HG02970 (cell line): ENCODE data around the gene COX5A.
A peak's percentile ranks its signal among the peaks of the same experiment; 100 is the strongest.

Experiments
- ATAC-seq: cut with Tn5 transposase; IDR thresholded peaks from one replicate; pipeline ENCODE4 v1.9.1; 2021; ENCODE audit warnings: mild to moderate bottlenecking, moderate library complexity, moderate number of reproducible peaks; ENCODE audit not compliant: unreplicated experiment, low FRiP score

COX5A gene

DNA sequence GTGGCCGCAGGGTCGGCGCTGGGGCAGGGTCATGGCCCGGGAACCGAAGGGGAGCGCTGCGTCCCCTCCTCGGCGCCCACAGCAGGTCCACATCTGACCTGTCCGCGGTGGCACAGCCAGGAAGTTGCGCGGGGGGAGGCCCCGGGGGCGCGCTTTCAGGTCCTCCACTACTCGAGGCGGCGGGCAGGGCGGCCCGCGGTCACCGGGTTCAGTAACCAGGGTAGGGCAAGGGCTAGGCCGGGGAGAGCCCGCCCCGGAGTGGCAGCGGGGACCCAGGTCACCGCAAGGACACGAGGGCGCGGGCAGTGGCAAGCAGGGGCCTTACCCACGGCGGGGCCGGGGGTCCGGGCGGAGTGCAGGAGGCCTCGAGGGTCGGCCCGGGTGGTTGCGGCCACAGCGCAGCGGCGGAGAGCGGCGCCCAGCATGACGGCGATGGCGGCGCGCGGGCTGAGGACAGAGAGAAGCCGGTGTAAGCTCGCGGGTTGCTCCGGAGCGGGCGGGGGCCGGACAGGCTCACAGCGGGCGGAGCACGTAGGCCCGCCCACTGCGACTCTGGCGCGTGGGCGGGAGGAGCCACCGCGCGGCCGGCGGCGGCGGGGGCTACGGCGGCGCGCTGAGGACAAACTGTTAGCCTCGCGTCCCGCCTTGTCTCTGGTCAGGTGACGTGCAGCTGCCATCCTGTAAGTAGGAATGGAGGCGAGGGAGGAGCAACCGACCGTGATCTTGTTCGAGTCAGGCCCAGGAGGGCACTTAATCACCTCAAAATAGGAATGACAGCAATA, at the start of gene COX5A:
TSS of gene COX5A (minus strand) at position 484 of the 782 bp plus-strand sequence. CDS start at position 425, 59 bp downstream.
- ATAC-seq, result peak; percentile 90

DNA sequence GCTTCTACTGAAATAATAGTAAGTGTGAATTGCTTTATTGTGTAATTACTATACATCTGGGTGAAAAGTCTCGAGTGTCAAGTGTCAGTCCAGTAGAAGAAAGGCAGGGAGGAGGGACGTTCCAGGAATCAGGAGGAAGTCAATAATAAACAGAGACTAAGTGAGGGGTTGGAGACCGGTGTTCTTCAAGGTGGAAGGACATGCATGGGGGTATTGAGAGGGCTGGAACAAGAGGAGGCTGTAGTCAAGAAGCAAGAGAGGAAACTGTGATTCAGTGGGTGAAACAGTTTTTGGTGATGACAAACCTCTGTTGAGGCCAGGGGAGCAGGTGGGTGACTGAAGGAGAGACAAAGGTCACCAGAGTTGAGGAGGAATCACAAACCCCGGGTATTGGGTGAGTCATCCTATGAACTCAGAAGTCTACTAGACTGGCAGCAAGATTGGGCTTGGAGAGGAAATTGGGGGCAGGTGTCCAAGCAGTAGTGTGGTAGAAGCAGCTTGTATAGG, 45.9 kb upstream of the COX5A start:
- ATAC-seq, result no peak

DNA sequence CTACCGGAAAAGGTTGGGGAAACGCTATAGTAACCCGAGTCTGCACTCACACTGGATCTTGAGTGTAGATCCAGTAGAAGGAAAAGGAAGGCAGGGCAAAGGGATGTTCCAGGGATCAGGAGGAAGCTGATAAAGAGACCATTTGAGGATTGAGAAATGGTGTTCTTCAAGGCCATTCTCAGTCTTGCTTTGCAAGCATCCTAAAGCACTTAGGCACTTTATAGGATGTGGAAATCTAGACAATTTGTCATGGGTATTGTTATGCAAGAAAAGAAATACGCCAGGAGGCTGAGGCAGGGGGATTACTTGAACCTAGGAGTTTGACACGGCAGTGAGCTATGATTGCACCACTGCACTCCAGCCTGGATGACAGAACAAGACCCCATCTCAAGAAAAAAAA, 44.3 kb upstream of the COX5A start:
- no peak for ATAC-seq

DNA sequence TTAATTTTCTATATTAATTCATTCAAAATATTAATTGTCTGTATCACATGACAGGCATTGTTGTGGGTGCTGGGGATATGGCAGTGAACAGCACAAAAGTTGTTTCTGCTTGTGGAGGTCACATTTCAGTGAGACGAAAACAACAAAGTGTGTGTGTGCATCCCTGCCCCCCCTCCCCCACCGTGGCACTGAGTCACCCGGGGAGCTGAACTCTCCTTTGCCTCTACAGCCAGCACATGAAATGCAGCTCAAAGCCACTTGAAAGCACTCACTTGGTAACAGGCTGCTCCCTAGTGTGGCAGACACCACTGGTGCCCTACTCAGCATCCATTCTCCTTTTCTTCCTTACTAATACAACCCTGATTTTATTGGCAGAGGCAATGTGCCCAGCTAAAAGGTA, 40.6 kb upstream of the COX5A start:
- ATAC-seq, result no peak

DNA sequence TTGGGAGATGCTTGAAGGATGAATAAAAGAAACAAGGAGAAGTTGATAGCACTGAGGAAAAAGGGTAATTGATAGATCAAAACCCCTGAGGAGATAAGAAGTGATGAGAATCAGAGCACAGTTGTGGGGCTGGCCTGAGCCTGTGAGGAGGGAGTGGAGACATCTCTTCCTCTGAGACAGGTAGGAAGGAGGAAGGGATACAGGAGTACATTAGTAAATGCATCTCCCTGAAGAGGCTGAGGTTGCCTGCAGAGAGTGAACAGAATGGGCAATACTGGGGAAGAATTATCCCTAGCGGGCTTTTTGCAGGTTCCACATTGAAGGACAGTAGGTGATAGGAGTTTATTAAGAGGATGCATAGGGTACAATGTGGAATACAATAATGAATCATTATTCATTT, 40.2 kb upstream of the COX5A start:
- ATAC-seq, result no peak

DNA sequence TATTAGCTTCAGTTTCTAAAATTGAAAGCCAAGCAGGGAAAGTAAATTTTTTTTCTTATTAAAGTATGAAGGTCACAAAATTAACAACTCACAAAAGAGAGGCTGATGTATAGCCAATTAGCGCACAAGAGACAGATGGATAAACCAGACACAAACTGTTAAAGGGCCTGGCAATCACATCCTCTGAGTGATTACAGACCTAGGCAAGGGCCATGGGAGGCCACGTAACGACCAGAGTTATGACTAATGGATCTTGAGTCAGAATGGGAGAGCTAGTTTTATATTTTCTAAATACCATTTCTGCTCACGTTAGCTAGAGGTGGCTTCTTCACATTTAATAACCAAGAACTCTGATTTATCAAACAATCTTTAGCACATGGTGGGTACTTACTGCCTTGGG, 39.7 kb upstream of the COX5A start:
- ATAC-seq, result no peak

DNA sequence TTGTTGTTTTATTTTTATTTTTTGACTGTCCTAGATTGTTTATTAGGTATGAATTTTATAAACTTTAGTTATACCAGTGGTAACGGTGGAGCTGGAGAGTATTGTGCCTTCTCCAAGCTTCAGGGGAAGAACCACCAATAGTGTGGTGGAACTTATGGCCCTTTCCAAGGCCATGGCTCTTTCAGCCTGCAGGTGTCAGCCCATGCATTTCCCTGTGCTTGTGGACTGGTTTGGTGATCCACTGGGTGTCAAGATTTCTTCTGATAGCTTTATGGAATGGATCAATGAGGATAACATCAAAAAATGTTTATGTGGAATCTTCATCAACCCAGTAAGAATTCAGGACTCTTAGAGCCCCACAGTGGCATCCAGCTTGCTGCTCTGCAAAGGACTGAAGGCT, 38.3 kb upstream of the COX5A start:
- ATAC-seq, result no peak

DNA sequence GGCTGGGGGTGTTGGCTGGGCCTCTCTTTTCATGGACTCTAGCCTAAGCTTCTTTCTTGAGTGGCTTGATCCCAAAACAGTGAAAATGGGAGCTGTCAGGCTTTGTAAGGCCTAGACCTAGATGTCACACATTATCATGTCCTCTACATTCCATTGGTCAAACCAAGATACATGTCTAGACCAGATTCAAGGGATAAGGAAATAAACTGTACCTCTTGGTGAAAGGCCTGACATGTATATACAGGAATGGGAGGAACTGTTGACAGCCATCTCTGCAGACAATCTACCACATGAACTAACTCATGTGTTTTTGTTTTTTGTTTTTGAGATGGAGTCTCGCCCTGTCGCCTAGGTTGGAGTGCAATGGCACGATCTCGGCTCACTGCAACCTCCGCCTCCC, 29.8 kb upstream of the COX5A start:
- ATAC-seq, result no peak

DNA sequence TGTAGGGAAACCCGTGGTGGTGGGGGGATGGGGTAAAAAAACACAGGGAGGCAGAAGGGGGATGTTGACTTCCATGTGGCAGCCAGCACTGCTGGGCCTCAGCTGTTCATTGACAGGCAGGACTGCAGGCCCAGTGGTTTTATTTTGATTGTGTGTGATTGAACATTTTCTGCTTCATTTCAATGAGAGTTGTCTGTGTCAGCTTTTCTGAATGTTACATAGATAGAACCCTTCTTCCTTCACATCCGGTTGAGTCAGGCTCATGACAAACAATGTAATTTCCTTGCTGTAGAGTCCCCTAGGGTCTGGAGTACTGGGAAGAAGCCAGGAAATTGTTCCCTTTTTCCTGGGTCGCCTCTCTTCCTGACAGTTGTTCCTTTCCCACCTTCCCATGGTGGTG, 26.9 kb upstream of the COX5A start:
- ATAC-seq, result no peak

DNA sequence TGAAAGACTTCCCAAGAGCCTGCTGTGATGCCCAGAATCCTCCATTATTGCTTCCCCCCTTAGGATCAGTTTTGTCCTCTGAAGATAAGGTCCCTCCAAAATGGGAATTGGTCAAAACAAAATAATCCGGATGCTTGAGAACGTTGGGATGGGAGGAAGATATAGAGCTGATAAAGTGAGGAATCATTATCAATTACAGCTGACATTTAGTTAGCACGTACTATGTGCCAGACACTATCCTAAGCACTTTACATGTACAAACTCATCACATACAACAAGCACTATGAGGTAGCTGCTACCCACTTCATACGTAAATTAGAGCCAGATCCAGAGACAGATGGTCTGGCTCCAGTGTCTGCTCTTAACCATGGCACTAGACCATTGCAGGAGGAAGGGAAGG, 25.3 kb upstream of the COX5A start:
- no peak for ATAC-seq

DNA sequence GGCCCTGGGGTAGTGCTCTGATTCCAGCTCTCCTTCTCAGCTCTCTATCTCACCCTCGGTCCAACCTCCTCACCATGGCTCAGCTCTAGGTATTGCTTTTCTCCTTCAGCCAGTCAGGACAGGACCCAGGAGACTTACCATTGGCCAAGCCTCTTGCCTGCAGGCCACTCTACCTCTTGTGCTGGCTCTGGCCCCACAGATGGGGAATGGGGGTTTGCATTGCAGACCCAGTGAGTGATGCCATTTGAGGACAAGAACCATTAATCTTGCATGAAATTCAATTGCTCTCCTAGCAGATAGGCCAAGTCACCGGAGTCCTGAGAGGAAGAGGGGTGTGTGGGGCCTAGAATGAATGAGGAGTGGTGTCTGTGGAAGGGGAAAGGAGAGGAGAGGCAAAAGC, 24.8 kb upstream of the COX5A start:
- ATAC-seq, result no peak

DNA sequence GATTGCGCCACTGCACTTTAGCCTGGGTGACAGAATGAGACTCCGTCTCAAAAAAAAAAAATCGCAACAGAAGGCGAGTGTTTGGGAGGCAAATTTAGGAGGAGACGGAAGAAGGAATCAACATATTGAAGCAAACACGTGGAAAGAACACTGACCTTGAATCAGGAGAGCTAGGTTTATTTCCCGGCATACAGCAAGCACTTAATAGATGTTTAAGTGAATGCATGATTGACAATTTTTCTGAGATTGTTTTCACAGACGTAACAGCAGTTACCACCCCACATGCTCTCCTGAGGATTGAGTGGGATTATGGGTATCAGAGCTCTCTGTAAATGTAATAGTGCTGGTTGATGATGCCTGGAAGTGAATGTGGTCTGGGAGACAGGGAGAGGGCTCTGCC, 24.3 kb upstream of the COX5A start:
- no peak for ATAC-seq

DNA sequence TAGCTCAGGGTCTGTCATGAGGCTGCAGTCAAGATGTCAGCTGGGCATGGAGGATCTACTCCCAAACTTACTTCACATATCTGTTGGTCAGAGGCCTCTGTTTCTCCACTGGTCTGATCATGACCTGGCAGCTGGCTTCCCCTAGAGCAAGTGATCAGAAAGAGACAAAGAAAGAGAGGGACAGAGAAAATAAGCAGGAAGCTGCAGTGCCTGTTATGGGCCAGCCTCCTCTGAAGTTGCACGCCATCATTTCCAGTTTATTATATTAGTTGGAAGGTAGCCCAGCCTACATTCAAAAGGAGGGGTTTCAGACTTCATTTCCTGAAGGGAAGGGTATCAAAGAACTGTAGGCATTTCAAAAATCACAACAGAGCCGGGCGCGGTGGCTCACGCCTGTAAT, 23.7 kb upstream of the COX5A start:
- ATAC-seq, result no peak

DNA sequence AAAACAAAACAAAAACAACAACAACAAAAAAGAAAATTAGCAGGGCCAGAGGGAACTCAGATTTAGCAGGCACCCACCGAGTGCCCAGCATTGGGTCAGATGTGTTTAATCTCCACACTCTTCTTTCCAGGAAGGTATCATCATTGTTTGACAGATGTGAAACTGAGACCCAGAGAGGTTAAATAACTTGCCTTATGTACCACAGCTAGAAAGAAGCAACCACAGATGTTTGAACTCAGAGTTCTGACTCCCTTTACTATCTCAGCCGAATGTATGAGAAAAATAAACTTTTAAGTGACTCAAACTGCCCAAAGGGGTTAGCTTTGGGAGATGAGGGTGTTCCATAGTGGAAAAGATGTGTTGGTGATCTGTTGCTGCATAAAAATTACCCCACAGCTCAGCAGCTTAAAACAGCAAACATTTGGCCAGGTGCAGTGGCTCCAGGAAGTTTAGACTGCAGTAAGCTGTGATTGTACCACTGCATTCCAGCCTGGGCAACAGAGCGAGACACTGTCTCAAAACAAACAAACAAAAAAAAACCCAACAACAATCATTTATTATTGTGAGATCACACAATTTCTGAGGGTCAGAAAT, 23.2 kb upstream of the COX5A start:
- no peak for ATAC-seq

DNA sequence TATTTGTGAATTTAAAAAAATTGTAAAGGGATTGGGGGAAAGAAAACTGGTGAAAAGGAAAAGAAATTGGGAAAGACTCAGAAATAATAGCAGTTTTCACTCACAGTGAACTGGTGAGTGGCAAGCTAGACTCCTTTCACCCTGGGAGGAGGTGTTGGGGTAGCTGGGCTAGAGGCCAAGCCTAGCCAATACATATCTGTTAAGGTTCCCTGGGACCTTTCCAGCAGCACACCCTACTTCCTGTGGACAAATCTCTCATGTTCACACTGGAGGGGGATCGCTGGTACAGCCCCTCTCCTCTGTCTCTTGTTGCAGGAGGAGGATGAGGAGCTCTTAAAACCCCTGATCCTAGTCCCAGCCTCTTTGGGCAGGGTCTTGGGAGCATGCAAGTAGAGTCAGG, 22.4 kb upstream of the COX5A start:
- ATAC-seq, result no peak

DNA sequence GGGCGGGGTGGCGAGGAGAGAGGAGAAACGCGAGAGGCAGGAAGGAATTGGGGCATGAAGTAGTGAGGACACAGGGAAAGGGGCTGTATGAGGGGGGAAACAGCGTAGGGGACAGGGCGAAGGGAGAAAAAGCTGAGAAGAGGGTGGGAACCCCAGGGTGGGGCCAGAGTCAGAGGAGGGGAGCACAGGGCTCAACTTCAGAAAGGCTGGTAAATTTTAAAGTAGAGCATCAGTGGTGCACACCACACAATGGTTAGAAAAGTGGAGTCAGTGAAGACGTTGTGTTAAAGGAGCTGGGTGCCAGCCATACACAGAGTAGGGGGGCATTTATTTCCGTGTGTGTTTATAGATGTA, 21.7 kb upstream of the COX5A start:
- ATAC-seq, result no peak

DNA sequence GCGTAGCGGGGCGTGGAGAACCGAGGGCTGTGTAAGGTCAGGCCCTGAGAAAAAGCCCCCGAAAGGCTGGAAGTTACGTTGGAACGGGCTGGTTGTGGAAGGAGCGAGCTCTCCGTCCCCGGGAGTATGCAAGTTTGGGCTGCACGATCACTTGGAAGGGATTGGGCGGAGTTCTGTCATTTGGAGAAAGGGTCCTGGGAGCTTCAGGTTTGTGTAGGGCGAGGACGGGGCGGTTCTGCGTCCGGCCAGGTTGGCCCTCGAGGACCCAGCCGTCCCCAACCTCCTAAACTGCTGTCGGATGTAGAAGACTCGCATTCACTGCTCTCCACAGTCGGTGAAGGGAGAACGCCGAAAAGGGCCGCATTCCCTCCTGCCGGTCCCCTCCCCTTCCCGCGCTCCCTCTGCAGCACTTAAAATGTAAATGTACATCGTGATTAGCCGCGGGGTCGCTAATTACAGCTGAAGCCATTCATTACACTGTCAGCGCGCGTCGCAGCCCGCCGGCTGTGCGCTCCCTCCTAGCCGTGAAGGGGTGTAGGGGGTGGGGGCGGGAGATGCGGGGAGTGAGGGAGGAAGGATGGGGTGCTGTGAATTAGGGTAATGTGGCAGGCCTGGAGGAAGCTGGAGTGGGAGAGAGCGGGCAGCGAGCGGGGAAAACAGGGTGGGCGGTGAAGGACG, 21.2 kb upstream of the COX5A start:
- no peak for ATAC-seq

DNA sequence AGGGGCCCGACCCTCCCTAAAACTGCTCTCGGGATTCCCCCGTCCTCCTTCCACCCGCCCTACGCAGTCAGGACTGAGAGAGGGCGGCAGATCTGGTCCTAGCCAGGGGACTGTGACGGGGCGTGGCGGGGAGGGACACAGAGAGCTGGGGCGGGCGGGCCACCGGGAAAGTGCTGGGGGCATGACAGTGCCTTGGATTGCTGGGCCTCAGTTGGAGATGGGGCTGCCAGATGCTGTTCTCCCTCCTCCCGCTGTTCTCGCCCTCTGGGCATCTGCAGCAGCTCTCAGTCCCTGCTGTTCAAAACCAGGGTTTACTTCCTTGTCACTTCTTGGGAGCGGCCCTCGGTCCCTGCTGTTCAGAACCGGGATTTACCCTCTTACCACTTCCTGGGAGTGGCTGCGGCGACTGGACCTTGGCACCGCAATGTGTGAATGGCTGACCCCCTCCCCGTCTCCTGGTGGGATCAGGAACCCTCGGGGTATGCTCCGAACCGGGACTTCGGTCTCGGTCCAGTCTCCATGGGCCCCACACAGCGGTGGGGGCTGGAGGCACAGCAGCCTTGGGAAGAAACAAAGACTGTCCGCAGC, 20.5 kb upstream of the COX5A start:
- no peak for ATAC-seq

DNA sequence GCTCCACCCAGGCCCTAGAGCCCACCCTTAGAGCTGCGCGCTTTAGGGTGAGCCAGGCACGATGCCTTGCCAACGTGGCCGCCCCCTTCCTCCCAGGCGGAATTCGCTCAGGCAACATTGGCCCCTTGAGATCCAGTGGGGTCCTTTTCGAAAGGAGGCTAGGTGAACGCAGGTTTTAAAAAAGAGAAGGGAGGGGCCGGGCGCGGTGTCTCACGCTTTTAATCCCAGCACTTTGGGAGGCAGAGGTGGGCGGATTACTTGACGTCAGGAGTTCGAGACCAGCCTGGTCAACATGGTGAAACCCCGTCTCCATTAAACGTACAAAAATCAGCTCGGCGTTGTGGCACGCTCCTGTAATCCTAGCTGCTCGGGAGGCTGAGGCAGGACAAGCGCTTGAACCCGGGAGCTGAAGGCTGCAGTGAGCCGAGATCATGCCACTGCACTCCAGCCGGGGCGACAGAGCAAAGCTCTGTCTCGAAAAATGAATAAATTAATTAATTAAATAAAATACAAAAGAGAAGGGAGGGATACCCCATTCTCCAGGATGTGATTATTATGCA, 19.7 kb upstream of the COX5A start:
- ATAC-seq, result no peak

DNA sequence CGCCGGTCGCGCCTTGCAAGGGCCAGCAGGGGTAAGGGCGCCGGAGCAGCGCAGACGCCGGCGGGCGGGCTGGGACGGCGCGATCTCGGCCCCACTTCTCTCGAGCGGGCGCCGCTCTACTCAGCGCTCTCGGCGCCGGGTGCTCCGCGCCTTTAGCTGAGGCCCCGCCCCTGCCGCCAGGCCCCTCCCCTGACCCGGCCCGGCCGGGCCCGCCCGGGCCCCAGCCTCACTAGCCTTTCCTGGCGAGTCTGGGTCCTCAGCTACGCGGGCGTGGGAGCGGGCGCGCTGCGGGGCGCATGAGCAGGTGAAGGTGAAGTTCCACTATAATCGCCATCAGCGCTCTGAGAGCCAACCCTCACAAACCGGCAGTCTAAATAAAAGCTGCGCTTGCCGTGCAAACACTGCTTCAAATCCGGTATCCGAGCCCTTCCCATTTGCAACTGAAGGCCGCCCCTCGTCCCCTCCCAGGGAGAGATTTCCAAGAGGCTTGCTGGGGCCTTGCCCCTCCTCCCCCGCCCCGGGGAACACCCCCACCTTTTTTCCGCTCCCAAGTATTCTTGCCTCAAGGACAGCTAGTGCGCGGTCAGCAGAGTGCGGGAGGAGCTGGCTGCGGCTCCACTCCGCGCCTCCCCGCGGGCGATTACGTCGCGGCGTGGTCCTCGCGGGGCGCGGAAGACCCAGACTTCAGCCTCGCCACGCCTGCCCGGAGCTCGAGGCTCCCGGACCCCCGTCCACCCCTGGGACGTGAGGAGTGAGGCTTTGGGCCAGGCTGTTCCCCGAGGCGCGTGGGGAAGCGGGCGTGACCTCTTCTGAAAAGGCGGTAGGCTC, 19.0 kb upstream of the COX5A start, which contains the start of gene RPP25:
TSS of gene RPP25 (minus strand) at position 125 of the 828 bp plus-strand sequence. CDS start 189 bp downstream, outside the sequence.
- peak; percentile 66 for ATAC-seq
